ENCODE results near the gene SCN3B.

DNA sequence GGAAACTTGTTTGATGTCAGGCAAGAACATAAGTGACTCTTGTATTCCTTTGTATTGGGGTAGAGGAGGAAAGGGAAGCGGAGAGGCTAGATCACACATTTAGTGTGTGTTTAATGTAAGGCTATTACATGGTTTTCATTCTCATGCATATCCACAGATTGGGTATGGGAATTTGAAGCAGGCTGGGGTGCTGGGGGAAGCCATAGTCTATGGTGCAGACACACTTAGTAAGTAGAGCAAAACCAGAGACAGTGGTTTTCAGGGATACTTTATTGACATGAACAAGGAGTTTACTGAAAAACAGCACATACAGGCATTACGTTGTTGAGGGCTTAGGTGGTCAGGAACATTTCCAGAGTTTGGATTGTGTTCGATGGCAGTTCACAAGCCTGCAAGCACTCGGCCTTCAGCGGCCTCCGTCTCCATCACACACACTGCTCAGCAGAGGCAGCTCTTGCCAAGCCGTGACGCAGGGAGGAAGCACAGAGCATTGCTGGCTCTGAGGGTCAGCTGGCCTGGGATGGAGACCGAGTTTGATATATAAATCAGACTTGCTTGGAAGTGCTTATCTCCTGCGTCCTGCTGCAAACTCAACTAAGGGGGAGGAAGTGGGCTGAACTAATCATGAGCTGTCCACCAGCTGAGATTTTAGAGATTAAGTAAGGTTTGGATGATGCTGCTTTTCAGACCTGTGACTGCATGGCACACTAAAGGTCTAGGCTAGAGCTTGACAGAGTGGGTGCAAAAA is 25.3 kb downstream of the SCN3B start:
- TF ChIP-seq CTCF (IDR thresholded peaks at IDR 0.05) (no peak), POLR2A (IDR thresholded peaks at IDR 0.05) (no peak)

All from testis (tissue), 2 donors.